Mesodermal cell (in vitro differentiated cells): ENCODE measurements around the gene SLC33A1.
"Not testable (repeated sequence)": the region's sequence is repeated elsewhere in the genome, so short reads cannot be mapped to it uniquely, and the experiment has no call there.

Experiments used
- H3K27ac ChIP-seq: 2 replicates; pipeline ENCODE4 v1.7.0; 2013; ENCODE audit warnings: mild to moderate bottlenecking, low read depth, low read length, moderate library complexity; ENCODE audit not compliant: severe bottlenecking
- H3K36me3 ChIP-seq: 2 replicates; pipeline ENCODE4 v1.7.1; 2013; ENCODE audit warnings: mild to moderate bottlenecking, low read length, moderate library complexity; ENCODE audit not compliant: control insufficient read depth, insufficient read depth
- H3K4me1 ChIP-seq: one replicate; pipeline ENCODE4 v1.7.1; 2013; ENCODE audit warnings: mild to moderate bottlenecking, low read length; ENCODE audit not compliant: insufficient read depth, control insufficient read depth, poor library complexity, severe bottlenecking
- H3K4me3 ChIP-seq: 2 replicates; pipeline ENCODE4 v1.7.0; 2013; ENCODE audit warnings: low read length, control low read depth, mild to moderate bottlenecking; ENCODE audit not compliant: insufficient read depth, poor library complexity, severe bottlenecking; ENCODE audit errors: extremely low read depth
- H3K9me3 ChIP-seq: 2 replicates; pipeline ENCODE4 v1.7.1; 2013; ENCODE audit warnings: mild to moderate bottlenecking, low read length, moderate library complexity; ENCODE audit not compliant: control insufficient read depth
- WGBS, 2 experiments: methylation state at CpG; one replicate each; pipeline ENCODE4 v1.1.5; 2013; ENCODE audit warnings: missing lambda C conversion rate in 2 of 2; ENCODE audit not compliant: insufficient coverage in 2 of 2; 5-methylcytosine and 5-hydroxymethylcytosine counted together

The SLC33A1 gene

DNA sequence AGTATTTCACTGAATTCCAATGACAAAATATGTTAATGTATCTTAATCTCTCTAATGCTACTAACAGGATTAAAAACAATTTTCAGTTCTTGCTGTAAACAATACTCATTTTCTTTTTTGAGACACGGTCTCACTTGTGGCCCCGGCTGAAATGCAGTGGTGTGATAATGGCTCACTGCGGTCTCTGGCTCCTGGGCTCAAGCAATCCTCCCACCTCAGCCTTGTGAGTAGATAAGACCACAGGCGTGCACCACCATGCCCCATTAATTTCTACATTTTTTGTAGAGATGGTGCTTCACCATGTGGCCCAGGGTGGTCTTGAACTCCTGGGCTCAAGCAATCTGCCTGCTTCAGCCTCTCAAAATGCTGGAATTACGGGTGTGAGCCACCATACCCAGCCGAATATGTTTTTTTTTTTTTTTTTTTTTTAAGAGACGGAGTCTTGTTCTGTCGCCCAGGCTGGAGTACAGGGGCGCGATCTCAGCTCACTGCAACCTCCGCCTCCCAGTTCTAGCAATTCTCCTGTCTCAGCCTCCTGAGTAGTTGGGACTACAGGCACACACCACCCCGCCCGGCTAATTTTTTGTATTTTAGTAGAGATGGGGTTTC, 25.6 kb downstream of the SLC33A1 start:
- not testable (repeated sequence) for H3K9me3 ChIP-seq, H3K27ac ChIP-seq
- WGBS, 2 experiments, result 97 to 98% methylated on average over 4 to 8 of the region's 13 CpGs

DNA sequence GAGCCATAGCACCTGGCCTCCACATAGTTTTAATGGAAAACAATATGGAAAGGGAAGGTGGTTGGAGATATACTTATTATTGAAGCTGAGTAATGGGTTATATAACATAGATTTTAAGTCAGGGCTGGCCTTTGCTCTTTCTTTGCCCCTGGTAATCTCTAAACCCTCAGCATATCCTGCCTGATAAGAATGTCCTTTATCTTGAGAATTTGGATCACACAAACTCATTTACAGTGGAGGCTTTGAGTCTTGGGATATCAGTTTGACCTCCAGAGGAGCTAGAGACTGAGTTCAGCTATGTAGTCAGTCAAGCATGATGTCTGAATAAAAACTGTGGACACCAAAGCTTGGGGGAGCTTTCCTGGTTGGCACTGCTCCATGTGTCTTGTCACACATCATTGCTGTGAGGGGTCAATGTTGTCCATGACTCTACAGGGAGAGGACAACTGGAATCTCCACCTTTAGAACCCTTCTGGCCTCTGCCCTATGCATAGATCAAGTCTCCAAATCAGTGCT, 39.1 kb downstream of the SLC33A1 start:
- H3K36me3 ChIP-seq, result no peaks in the 10 kb centered on the region
- no peak overlapping the region for H3K27ac ChIP-seq
- no peak overlapping the region for H3K4me3 ChIP-seq
- H3K4me1 ChIP-seq, result no peaks in the 10 kb centered on the region
- H3K9me3 ChIP-seq, result no peaks in the 10 kb centered on the region

More for the DNA sequence above, 25.6 kb downstream of the SLC33A1 start:
- H3K4me3 ChIP-seq, H3K4me1 ChIP-seq: not testable (repeated sequence)
- peaks cover 38% of the 10 kb centered on the region for H3K36me3 ChIP-seq

DNA sequence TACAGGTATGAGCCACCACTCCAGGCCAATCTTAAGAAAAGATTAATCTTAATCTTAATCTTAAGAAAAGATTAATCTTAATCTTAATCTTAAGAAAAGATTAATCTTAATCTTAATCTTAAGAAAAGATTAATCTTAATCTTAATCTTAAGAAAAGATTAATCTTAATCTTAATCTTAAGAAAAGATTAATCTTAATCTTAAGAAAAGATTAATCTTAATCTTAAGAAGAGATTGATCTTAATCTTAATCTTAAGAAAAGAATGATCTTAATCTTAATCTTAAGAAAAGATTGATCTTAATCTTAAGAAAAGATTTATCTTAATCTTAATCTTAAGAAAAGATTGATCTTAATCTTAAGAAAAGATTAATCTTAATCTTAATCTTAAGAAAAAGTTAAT, 41.0 kb downstream of the SLC33A1 start:
- not testable (repeated sequence) for H3K9me3 ChIP-seq, H3K4me1 ChIP-seq, H3K27ac ChIP-seq, H3K4me3 ChIP-seq, H3K36me3 ChIP-seq

DNA sequence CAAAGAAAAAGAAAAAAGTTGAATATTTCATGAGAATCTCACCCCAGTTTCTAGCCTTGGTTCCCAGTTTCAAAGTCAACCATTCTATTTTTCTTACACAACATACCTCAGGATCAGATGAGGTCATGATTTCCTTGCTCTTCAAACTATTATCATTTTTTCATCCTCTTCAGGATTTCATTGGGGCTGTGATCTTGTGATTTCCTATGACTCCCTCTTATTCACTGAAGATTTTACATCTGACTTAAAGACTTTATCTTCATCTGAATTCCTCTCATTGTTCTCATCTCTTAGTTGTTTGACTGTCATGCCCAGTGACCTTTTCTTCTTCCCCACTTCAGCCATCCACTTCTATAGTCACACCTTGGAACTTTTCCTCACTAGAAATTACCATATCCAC, 45.0 kb downstream of the SLC33A1 start:
- H3K9me3 ChIP-seq, result no peaks in the 10 kb centered on the region
- no peaks in the 10 kb centered on the region for H3K36me3 ChIP-seq
- H3K27ac ChIP-seq, result no peak overlapping the region
- no peak overlapping the region for H3K4me3 ChIP-seq
- H3K4me1 ChIP-seq, result no peaks in the 10 kb centered on the region

DNA sequence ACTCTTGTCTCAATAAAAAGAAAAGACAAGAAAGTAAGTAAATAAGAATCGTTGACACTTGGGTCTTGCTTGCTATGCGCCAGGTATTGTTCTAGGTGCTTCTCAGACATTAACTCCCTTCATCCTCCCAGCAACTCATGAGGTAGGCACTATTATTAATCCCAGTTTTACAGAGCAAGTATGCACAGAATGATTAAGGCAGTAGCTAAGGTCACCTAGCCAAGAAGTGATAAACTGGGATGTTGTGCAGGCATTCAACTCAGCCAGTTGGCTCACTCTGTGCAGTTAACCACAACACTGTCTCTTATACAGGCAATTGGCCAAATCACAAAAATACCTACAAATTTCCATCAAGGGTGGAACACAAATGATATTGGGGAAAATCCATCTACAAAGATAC, 46.4 kb downstream of the SLC33A1 start:
- WGBS, 2 experiments, result no CpG with 5 or more reads among the region's 2 CpGs
- no peaks in the 10 kb centered on the region for H3K4me1 ChIP-seq
- H3K36me3 ChIP-seq, result no peaks in the 10 kb centered on the region
- no peak overlapping the region for H3K27ac ChIP-seq
- no peaks in the 10 kb centered on the region for H3K9me3 ChIP-seq
- no peak overlapping the region for H3K4me3 ChIP-seq

DNA sequence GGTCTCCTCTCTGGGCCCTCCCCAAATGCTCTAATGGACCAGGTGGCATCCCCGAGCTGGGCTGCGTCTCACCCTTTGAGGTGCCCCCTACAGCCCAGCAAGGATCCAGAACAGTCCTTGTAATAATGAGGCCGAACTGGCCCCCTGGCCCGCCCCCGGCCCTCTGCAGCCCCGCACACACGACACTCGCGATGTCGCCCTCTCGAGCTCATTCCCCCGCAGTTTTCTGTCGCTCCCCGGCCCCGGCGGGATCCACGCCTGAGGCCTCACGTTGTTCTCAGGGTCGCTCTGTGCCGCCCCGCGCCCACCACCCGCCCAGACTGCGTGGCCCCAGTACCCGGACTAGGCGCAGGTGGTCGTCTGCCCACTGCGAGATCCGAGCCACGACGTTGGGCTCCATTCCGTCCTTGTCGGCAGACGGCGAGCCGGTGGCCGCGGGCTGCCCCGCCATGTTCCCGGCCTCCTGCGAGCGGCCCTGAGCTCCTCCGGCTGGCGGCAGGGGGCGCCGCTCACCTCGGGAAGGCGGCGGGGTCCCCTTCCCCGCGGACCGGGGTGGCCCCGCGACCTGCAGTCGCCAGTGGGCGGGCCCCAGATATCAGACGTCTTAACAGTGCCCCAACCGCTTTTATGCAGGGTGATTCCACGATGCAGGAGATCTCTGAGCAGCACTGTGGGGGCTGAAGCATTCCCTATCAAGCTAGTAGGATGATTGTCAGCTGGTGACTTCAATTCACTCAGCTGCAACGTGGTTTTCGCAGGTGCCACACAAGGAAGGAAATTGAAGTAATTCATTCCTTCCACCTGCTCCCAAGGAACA, 48.2 kb downstream of the SLC33A1 start, which contains the start of gene C3orf33:
TSS of gene C3orf33 (minus strand) at position 477 of the 817 bp plus-strand sequence. CDS start at position 451, 26 bp downstream.
- Histone ChIP-seq H3K9me3 (no peaks in the 10 kb centered on the region), H3K4me1 (no peaks in the 10 kb centered on the region), H3K27ac (peak within 1 kb of the TSS; percentile 10), H3K36me3 (no peaks in the 10 kb centered on the region), H3K4me3 (peak within 1 kb of the TSS; percentile 63)
- WGBS, 2 experiments, result 2% methylated on average over 57 to 58 of the region's 61 CpGs

DNA sequence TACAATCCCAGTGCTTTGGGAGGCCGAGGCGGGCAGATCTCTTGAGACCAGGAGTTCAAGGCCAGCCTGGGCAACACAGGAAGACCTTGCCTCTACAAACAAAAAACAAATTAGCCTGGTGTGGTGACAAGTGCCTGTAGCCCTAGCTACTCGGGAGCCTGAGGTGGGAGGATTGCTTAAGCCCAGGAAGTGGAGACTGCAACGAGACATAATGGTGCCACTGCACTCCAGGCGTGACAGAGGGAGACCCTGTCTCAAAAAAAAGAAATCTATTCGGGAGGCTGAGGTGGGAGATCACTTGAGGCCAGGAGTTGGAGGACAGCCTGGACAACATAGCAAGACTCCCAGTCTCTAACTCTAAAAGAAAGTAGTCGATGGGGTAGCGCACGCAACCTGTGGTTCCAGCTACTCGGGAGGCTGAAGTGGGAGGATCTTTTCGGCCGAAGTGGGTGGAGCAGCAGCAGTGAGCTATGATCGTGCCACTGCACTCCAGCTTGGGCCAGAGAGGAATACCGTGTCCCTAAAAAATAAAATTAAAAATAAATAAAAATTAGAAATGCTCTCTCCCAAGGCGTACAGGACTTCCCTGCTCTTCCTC, 48.9 kb downstream of the SLC33A1 start:
- Histone ChIP-seq H3K27ac (no peak overlapping the region), H3K9me3 (no peaks in the 10 kb centered on the region), H3K36me3 (no peaks in the 10 kb centered on the region), H3K4me1 (no peaks in the 10 kb centered on the region), H3K4me3 (peak overlapping the region; percentile 63)
- 76 to 80% methylated on average over 11 to 14 of the region's 15 CpGs for WGBS, 2 experiments

DNA sequence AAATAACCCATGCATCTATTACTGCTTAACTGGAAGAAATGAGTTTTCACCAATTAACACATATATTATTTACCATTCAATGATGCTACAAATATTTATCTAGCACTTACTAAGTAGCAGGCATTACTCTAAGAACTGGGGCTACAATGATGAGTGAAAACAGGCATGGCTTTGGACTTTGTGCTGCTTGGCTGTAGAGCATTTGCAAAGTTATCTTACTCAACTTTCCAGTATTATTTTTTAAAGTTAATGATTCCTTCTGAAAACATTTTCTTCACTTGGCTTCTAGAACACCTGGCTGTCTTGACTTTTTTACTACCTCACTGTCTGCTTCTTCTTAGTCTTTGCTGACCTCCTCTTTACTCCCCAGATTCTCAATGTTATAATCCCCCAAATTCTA, 49.9 kb downstream of the SLC33A1 start:
- no peaks in the 10 kb centered on the region for H3K4me1 ChIP-seq
- H3K9me3 ChIP-seq, result no peaks in the 10 kb centered on the region
- H3K36me3 ChIP-seq, result no peaks in the 10 kb centered on the region
- H3K4me3 ChIP-seq, result no peak overlapping the region
- no peak overlapping the region for H3K27ac ChIP-seq

DNA sequence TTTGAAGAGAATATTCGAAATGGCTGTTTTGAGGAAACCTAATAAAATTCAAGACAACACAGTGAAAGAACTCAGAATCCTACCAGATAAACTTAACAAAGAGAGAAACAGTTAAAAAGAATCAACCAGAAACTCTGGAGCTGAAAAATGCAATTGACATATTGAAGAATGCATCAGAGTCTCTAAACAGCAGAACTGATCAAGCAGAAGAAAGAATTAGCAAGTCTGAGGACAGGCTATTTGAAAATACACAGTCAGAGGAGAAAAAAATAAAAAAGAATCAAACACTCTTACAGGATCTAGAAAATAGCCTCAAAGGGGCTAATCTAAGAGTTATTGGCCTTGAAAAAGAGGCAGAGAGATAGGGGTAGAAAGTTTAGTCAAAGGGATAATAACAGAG, 61.7 kb downstream of the SLC33A1 start:
- no peak overlapping the region for H3K27ac ChIP-seq
- no peak overlapping the region for H3K4me3 ChIP-seq

DNA sequence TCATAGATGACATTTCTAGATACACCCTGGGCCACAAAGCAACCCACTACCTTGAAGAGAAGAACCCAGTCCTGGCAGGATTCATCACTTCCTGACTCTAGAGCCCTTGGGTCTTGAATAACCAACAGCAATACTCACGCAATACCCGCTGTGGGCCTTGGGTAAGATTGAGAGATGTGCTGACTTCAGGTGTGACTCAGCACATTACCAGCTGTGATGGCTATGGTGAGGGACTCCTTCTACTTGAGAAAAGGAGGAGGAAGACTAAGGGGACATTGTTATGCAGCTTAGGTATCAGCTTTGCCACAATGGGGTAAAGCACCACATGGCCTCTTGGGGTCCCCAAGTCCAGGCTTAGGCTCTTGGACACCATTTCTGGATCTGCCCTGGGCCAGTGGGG, 63.0 kb downstream of the SLC33A1 start:
- WGBS, 2 experiments, result 94 to 100% methylated on average over 1 to 2 of the region's 2 CpGs

More for the DNA sequence above, 61.7 kb downstream of the SLC33A1 start:
- no peaks in the 10 kb centered on the region for H3K36me3 ChIP-seq
- WGBS, 2 experiments, result no CpG with 5 or more reads among the region's 1 CpG
- H3K9me3 ChIP-seq, result no peaks in the 10 kb centered on the region
- no peaks in the 10 kb centered on the region for H3K4me1 ChIP-seq

More for the DNA sequence above, 63.0 kb downstream of the SLC33A1 start:
- Histone ChIP-seq H3K27ac (no peak overlapping the region), H3K4me1 (no peaks in the 10 kb centered on the region), H3K9me3 (no peaks in the 10 kb centered on the region), H3K4me3 (no peak overlapping the region), H3K36me3 (no peaks in the 10 kb centered on the region)
